ENCODE results near the gene NUDT3. TPM values are rescaled to one million over a fixed set of nuclear protein-coding genes. Genes with fewer than 3 reads are reported as not detected.
"Not testable (repeated sequence)": the region's sequence is repeated elsewhere in the genome, so short reads cannot be mapped to it uniquely, and the experiment has no call there.

NUDT3 gene
- total RNA-seq, 4 donors from 2014 or later, result 17.3 to 28.1 (median 20.6) TPM

GRCh38 chr6:34414999-34415858 lies 22.8 kb upstream of the NUDT3 start:
- H3K9me3 ChIP-seq, result no peaks in the 10 kb centered on the region
- peak overlapping the region in 1 of 4 donors; percentile 6 for H3K4me3 ChIP-seq
- peak overlapping the region; percentile 4 to 54 (median 28) for H3K27ac ChIP-seq
- H3K27me3 ChIP-seq, result no peaks in the 10 kb centered on the region
- TF ChIP-seq CTCF (IDR thresholded peaks at IDR 0.05), result peak; percentile 28 to 98 (median 85)
- no peak for TF ChIP-seq POLR2A (IDR thresholded peaks at IDR 0.05)
- H3K4me1 ChIP-seq, result peaks cover 0 to 13% (median 2%) of the 10 kb centered on the region in 4 donors
- H3K36me3 ChIP-seq, result peaks cover 0 to 40% (median 1%) of the 10 kb centered on the region in 3 donors
- DNase-seq, result peak in 2 of 3 donors; percentile 44 to 84

DNA sequence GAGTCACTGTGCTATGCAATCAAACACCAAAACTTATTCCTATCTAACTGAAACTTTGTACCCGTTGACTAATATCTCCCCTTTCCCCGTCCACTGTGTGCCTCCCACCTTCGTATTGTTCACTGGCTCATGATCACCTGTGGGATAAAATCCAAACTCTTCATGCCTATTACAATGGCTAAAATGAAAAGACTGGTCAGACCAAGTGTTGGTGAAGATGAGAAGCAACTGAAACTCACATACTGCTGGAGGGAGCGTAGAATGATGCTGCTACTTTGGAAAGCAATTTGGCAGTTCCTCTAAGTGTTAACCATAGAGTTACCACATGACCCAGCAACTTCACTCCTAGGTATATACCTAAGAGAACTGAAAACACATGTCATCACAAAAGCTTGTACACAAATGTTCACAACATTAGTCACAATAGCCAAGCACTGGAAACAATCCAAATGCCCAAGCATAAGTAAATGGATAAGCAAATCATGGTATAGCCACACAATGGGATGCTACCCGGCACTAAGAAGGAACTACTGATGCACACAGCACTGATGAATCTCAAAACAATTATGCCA lies 20.3 kb upstream of the NUDT3 start:
- TF ChIP-seq CTCF (IDR thresholded peaks at IDR 0.05) (no peak), POLR2A (IDR thresholded peaks at IDR 0.05) (no peak)
- H3K9me3 ChIP-seq, result no peaks in the 10 kb centered on the region
- H3K27me3 ChIP-seq, result no peaks in the 10 kb centered on the region
- H3K4me3 ChIP-seq, result no peak overlapping the region
- no peak for DNase-seq
- no peak overlapping the region for H3K27ac ChIP-seq
- H3K36me3 ChIP-seq, result peaks cover 0 to 15% (median 0%) of the 10 kb centered on the region in 3 donors
- H3K4me1 ChIP-seq, result peaks cover 0 to 13% (median 2%) of the 10 kb centered on the region in 4 donors

GRCh38 chr6:34412016-34412415 lies 19.5 kb upstream of the NUDT3 start:
- Histone ChIP-seq H3K27ac (no peak overlapping the region), H3K9me3 (no peaks in the 10 kb centered on the region), H3K4me1 (peaks cover 0 to 13% (median 2%) of the 10 kb centered on the region in 4 donors), H3K36me3 (peaks cover 0 to 8% (median 0%) of the 10 kb centered on the region in 3 donors), H3K4me3 (no peak overlapping the region), H3K27me3 (no peaks in the 10 kb centered on the region)
- DNase-seq, result no peak
- no peak for TF ChIP-seq CTCF (IDR thresholded peaks at IDR 0.05)
- TF ChIP-seq POLR2A (IDR thresholded peaks at IDR 0.05), result no peak

DNA sequence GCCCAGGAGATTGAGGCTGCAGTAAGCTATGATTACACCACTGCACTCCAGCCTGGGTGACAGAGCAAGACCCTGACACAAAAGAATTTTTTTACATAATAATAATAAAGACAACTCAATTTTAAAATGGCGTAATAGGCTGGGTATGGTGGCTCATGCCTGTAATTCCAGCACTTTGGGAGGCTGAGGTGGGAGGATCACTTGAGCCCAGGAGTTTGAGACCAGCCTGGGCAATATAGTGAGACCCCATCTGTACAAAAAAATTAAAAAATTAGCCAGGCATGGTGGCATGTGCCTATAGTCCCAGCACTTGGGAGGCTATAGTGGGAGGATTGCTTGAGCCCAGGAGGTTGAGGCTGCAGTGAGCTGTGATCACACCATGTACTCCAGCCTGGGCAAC lies 15.4 kb upstream of the NUDT3 start:
- H3K4me1 ChIP-seq, H3K4me3 ChIP-seq, H3K27me3 ChIP-seq, DNase-seq, H3K36me3 ChIP-seq, H3K9me3 ChIP-seq, H3K27ac ChIP-seq: not testable (repeated sequence)

DNA sequence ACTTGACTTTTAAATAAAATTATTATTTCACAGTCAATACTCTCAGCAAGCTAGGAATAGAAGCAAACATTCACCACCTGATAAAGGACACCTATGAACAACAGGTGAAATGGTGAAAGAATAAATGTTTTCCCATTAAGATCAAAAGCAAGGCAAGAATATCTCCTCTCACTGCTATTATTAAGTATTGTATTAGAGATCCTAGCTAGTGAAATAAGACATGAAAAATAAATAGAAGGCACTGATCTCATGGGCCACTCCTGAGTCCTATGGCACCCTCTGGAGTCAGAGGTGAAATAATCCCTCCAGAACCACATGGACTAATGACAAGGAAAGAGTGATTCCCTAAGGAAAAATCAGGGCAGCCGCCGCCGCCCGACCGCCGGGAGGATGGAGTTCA lies 4.0 kb upstream of the NUDT3 start:
- TF ChIP-seq CTCF (IDR thresholded peaks at IDR 0.05) (no peak), POLR2A (IDR thresholded peaks at IDR 0.05) (no peak)
- peaks cover 0 to 8% (median 3%) of the 10 kb centered on the region in 4 donors for H3K4me1 ChIP-seq
- H3K27me3 ChIP-seq, result no peaks in the 10 kb centered on the region
- no peak overlapping the region for H3K4me3 ChIP-seq
- no peaks in the 10 kb centered on the region for H3K9me3 ChIP-seq
- no peak for DNase-seq
- no peaks in the 10 kb centered on the region for H3K36me3 ChIP-seq
- H3K27ac ChIP-seq, result no peak overlapping the region

GRCh38 chr6:34393966-34394305 lies 1.5 kb upstream of the NUDT3 start:
- H3K27ac ChIP-seq, result peak overlapping the region in 1 of 4 donors; percentile 96
- H3K4me1 ChIP-seq, result peaks cover 0 to 18% (median 5%) of the 10 kb centered on the region in 4 donors
- no peak for TF ChIP-seq POLR2A (IDR thresholded peaks at IDR 0.05)
- no peak for TF ChIP-seq CTCF (IDR thresholded peaks at IDR 0.05)

More at GRCh38 chr6:34393966-34394305, 1.5 kb upstream of the NUDT3 start:
- Histone ChIP-seq H3K9me3 (no peaks in the 10 kb centered on the region), H3K4me3 (no peak overlapping the region), H3K36me3 (no peaks in the 10 kb centered on the region), H3K27me3 (no peaks in the 10 kb centered on the region)
- DNase-seq, result no peak
